ENCODE measurements around the gene MAN1C1. TPM values are rescaled to one million over a fixed set of nuclear protein-coding genes. Genes with fewer than 3 reads are reported as not detected.
A peak's percentile ranks its signal among the peaks of the same experiment; 100 is the strongest.
"Not testable (repeated sequence)": the region's sequence is repeated elsewhere in the genome, so short reads cannot be mapped to it uniquely, and the experiment has no call there.

Gene MAN1C1
- total and polyA plus RNA-seq, 7 donors: 1.8 to 6.7 (median 2.0) TPM

DNA sequence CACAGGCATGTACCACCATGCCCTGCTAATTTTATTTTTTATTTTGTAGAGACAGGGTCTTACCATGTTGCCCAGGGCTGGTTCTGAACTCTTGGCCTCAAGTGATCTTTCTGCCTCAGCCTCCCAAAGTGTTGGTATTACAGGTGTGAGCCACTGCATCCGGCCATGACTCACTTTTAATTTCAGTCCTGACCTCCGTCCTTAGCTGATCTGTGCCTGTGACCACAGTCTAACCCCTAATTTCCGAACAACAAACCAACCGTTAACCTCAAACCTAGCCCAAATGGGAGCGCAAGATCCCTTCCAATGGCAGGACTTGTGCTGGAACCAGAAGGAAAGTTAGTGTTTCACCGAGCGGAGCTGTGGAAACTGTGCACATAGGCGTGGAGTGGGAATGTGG, 29.3 kb upstream of the MAN1C1 start:
- H3K9me3 ChIP-seq: no peaks in the 10 kb centered on the region
- no peaks in the 10 kb centered on the region for H3K27me3 ChIP-seq (ENCODE audit: insufficient read depth in 3 of 3, low read length in 2 of 3)
- H3K4me1 ChIP-seq: peaks cover 18% of the 10 kb centered on the region
- no peak overlapping the region for H3K4me3 ChIP-seq
- no peaks in the 10 kb centered on the region for H3K36me3 ChIP-seq (ENCODE audit: insufficient read depth in 1 of 2, low read depth in 1 of 2)
- H3K27ac ChIP-seq: no peak overlapping the region
- WGBS, 3 donors: 89 to 96% (median 95%) methylated on average over 8 of the region's 8 CpGs
- DNase-seq (no peak), ATAC-seq (no peak)
- intact Hi-C loops (cut with DNase I): no loop called here
- TF ChIP-seq, protein P1, sequence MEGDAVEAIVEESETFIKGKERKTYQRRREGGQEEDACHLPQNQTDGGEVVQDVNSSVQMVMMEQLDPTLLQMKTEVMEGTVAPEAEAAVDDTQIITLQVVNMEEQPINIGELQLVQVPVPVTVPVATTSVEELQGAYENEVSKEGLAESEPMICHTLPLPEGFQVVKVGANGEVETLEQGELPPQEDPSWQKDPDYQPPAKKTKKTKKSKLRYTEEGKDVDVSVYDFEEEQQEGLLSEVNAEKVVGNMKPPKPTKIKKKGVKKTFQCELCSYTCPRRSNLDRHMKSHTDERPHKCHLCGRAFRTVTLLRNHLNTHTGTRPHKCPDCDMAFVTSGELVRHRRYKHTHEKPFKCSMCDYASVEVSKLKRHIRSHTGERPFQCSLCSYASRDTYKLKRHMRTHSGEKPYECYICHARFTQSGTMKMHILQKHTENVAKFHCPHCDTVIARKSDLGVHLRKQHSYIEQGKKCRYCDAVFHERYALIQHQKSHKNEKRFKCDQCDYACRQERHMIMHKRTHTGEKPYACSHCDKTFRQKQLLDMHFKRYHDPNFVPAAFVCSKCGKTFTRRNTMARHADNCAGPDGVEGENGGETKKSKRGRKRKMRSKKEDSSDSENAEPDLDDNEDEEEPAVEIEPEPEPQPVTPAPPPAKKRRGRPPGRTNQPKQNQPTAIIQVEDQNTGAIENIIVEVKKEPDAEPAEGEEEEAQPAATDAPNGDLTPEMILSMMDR (IDR thresholded peaks at IDR 0.05): no peak

DNA sequence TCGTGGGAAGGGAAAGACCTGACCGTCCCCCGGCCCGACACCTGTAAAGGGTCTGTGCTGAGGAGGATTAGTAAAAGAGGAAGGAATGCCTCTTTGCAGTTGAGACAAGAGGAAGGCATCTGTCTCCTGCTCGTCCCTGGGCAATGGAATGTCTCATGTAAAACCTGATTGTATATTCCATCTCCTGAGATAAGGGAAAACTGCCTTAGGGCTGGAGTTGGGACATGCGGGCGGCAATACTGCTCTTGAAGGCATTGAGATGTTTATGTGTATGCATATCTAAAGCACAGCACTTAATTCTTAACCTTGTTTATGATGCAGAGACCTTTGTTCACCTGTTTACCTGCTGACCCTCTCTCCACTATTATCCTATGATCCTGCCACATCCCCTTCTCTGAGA, 28.4 kb upstream of the MAN1C1 start:
- WGBS, 3 donors: 81 to 97% (median 89%) methylated on average over 6 to 7 of the region's 7 CpGs
- H3K4me3 ChIP-seq; H3K36me3 ChIP-seq (ENCODE audit: insufficient read depth in 1 of 2, low read depth in 1 of 2); H3K9me3 ChIP-seq; H3K27ac ChIP-seq; H3K27me3 ChIP-seq (ENCODE audit: insufficient read depth in 3 of 3, low read length in 2 of 3); intact Hi-C loops (cut with DNase I); DNase-seq; ATAC-seq: not testable (repeated sequence)
- peaks cover 18% of the 10 kb centered on the region for H3K4me1 ChIP-seq

GRCh38 chr1:25588786-25589185, 27.8 kb upstream of the MAN1C1 start:
- H3K27ac ChIP-seq: not testable (repeated sequence)
- WGBS, 3 donors: 97 to 99% (median 97%) methylated on average over 13 of the region's 13 CpGs

GRCh38 chr1:25590096-25590824, 26.3 kb upstream of the MAN1C1 start:
- TF ChIP-seq, protein P1 (IDR thresholded peaks at IDR 0.05): no peak
- peaks cover 5% of the 10 kb centered on the region for H3K4me1 ChIP-seq
- no peak overlapping the region for H3K4me3 ChIP-seq
- H3K27me3 ChIP-seq (ENCODE audit: insufficient read depth in 3 of 3, low read length in 2 of 3): no peaks in the 10 kb centered on the region
- DNase-seq (peak; percentile 47 to 74), ATAC-seq (peak; percentile 34 to 57 (median 55))
- intact Hi-C loops (cut with DNase I): no loop called here
- no peaks in the 10 kb centered on the region for H3K36me3 ChIP-seq (ENCODE audit: insufficient read depth in 1 of 2, low read depth in 1 of 2)
- no peak overlapping the region for H3K27ac ChIP-seq
- WGBS, 3 donors: 59 to 73% (median 71%) methylated on average over 8 of the region's 8 CpGs
- no peaks in the 10 kb centered on the region for H3K9me3 ChIP-seq

More at GRCh38 chr1:25588786-25589185, 27.8 kb upstream of the MAN1C1 start:
- H3K4me1 ChIP-seq: peaks cover 18% of the 10 kb centered on the region
- H3K36me3 ChIP-seq (ENCODE audit: insufficient read depth in 1 of 2, low read depth in 1 of 2); intact Hi-C loops (cut with DNase I); ATAC-seq; H3K4me3 ChIP-seq; H3K9me3 ChIP-seq; H3K27me3 ChIP-seq (ENCODE audit: insufficient read depth in 3 of 3, low read length in 2 of 3); DNase-seq: not testable (repeated sequence)

GRCh38 chr1:25593861-25594260, 22.7 kb upstream of the MAN1C1 start:
- no peaks in the 10 kb centered on the region for H3K9me3 ChIP-seq
- H3K27me3 ChIP-seq (ENCODE audit: insufficient read depth in 3 of 3, low read length in 2 of 3): no peaks in the 10 kb centered on the region
- ATAC-seq (no peak), DNase-seq (no peak)
- WGBS, 3 donors: 69 to 74% (median 70%) methylated on average over 2 of the region's 2 CpGs
- intact Hi-C loops (cut with DNase I): no loop called here
- H3K4me3 ChIP-seq: no peak overlapping the region
- TF ChIP-seq, protein P1 (IDR thresholded peaks at IDR 0.05): no peak
- no peaks in the 10 kb centered on the region for H3K36me3 ChIP-seq (ENCODE audit: insufficient read depth in 1 of 2, low read depth in 1 of 2)
- no peak overlapping the region for H3K27ac ChIP-seq
- H3K4me1 ChIP-seq: peaks cover 5% of the 10 kb centered on the region

Data from psoas muscle (tissue), 8 donors.